ENCODE measurements around the gene TAS2R20. TPM values are rescaled to one million over a fixed set of nuclear protein-coding genes. Genes with fewer than 3 reads are reported as not detected.
"Not testable (repeated sequence)": the region's sequence is repeated elsewhere in the genome, so short reads cannot be mapped to it uniquely, and the experiment has no call there.

TAS2R20 gene, protein sequence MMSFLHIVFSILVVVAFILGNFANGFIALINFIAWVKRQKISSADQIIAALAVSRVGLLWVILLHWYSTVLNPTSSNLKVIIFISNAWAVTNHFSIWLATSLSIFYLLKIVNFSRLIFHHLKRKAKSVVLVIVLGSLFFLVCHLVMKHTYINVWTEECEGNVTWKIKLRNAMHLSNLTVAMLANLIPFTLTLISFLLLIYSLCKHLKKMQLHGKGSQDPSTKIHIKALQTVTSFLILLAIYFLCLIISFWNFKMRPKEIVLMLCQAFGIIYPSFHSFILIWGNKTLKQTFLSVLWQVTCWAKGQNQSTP
- total RNA-seq: 2.2 and 3.6 TPM in 2 replicates

DNA sequence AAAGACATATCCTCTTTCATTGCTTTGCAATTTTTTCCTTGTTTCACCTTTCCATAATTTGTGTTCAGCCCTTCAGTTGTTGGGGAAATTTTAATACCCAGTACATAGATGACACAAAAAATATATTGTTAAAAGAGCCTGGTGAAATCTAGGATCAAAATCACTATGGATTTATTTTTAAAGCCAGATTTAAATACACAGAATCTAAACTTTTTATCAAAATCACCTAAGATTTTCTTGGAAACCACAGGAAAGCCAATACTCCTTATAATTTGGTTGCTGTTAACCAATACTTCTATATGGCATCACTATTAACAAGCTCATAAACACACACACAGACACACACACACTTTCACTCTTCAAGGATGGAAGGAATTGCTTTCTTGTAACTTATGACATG, at the start of gene TAS2R20:
Gene TAS2R20, minus strand, starts transcription at position 101 of the 400 bp plus-strand sequence. CDS start 429 bp downstream, outside the sequence.
- DNase-seq: no peak

DNA sequence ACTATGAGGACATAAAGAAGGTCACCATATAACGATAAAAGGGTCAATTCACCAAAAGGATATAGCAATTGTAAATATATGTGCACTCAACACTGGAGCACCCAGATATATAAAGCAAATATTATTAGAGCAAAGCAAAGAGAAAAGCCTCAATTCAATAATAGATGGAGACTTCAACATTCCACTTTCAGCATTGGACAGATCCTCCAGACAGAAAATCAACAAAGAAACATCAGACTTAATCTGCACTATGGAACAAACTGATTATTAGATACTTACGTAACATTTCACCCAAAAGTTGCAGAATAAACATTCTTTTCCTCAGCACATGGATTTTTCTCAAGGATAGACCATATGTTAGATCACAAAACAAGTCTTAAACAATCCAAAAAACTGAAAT, 43.3 kb upstream of the TAS2R20 start:
- not testable (repeated sequence) for DNase-seq

DNA sequence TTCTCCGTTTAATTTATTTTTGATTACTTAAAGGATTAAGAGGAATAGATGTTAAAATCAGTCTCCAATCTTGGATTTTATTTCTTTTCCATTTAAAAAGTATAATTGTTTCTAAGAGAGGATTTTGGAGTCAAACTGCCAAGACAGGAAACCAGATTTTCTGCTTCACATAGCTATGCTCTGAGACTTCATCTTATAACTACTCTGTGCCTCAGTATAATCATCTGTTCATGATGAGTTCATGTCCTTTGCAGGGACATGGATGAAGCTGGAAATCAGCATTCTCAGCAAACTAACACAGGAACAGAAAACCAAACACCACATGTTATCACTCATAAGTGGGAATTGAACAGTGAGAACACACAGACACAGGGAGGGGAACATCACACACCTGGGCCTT, 42.1 kb upstream of the TAS2R20 start:
- peak; percentile 7 for DNase-seq

DNA sequence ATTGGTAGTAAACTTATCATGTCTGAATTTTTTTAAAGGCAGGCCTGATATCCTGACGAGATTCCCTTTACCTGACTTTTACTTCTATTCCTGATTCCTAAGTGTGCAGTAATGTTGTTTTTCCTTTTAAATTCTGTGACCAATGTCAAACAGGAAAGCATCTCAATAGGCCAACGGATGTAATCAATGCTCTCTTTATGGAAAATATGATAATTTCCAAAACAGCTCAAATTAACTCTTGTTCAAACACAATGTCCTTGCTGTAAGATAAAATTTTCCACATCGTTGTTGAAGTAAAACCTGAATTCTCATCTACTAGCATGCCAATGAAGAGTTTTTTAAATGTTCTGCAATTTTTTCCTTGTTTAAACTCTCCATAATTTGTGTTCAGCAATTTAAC, 41.1 kb upstream of the TAS2R20 start:
- DNase-seq: peak; percentile 18

DNA sequence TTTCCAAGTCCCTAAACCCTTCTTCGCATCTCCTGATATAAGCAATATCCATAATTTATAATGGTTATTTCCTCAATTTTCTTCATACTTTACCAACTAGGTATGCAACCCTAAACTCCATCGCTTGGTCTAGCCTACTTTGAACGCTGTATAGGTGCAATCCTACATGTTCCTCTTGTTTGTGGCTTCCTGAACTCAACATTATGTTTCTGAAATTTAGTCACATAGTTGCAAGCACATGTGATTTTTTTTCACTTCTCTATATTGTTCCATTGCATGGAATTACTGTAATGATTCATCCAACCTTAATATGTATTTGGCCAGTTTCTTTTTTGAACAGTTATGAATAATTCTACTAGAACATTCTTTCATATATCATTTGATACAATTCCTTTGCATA, 35.9 kb upstream of the TAS2R20 start:
- DNase-seq: not testable (repeated sequence)

DNA sequence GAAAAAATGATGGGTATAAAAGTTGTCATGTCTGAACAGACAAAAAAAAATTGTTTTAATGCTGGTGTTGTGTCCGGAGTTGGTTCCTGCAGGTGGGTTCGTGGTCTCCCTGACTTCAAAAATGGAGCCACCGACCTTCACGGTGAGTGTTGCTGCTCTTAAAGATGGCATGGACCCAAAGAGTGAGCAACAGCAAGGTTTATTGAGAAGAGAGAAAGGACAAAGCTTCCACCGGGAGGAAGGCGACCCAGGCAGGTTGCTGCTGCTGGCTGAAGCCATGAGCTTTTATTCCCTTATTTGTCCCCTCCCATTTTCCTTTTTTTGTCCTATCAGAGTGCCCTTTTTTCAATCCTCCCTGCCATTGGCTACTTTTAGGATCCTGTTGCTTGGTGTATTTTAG, 33.2 kb upstream of the TAS2R20 start, which contains the start of gene TAS2R31:
Gene TAS2R31, minus strand, starts transcription at position 101 of the 400 bp plus-strand sequence. Its CDS starts 72 bp downstream, at position 29.
- no peak for DNase-seq

DNA sequence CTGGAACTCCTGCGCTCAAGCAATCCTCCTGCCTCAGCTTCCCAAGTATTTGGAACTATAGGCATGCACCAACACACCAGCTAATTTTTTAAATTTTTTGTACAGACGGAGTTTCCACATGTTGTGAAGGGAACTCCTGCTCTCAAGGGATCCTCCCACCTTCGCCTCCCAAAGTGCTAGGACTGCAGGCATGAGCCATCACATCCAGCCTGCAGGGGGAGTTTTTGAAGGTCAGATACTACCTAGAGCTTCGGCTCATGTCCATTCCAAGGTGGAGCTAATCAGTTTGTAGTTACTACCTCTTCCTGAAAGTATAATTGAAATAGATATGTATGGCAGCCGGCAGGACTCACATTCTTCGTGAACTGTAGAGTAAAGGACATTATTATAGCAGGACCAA, 28.0 kb upstream of the TAS2R20 start:
- no peak for DNase-seq

DNA sequence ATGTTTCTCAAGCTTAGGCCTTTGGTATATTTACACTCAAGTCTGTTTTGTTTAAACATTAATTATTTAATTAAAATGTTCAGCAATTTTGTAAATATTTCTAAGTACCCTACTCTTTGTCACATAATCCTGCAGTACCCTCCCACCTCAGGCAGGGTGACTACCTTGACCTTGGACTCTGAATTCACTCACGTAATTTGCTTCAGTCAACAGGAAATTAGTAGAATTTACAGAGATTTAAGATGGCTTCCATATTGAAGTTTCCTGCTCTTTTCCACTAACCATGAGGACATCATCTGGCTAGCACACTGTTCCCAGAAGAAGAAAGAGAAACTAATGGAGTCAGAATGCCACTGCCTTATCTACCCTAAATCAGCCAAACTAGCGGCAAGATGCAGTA, 25.3 kb upstream of the TAS2R20 start:
- no peak for DNase-seq

DNA sequence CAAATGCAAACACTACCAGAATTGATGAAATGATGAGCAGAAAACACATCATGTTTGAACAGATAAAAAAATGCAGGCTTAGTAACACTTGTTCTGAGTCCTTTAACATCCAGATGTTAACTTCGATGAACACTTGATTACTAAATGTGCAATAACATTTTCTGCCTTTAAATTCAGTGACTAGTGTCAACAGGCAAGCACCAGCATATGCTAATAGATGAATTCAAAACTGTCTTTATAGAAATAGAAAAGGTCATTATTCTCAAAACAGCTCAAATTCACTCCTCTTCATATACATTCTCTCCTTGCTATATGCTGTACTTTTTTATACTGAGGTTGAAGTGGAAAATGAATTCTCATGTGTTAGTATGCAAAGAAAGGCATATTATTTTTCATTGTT, 24.4 kb upstream of the TAS2R20 start, which contains the start of gene TAS2R19:
Gene TAS2R19, minus strand, starts transcription at position 101 of the 400 bp plus-strand sequence. Its CDS starts 49 bp downstream, at position 52.
- DNase-seq: no peak

DNA sequence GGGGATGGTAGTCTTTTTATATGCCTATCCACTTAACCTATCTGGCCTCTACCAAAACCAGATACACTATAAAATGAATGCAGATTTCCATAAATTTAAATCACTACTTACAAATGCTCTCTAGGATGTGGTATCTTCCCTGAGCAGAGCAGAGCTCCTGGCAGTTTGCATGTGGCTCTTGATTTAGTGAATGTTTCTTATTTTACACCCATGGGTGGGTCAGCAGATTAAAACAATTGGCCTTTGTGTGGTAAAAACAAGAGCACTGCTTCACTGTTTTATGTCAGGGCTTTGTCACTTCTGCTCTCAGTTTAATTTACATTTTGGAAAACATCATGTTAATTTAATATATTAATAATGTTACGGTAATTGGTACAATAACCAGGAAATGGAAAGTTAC, 18.8 kb upstream of the TAS2R20 start:
- no peak for DNase-seq

DNA sequence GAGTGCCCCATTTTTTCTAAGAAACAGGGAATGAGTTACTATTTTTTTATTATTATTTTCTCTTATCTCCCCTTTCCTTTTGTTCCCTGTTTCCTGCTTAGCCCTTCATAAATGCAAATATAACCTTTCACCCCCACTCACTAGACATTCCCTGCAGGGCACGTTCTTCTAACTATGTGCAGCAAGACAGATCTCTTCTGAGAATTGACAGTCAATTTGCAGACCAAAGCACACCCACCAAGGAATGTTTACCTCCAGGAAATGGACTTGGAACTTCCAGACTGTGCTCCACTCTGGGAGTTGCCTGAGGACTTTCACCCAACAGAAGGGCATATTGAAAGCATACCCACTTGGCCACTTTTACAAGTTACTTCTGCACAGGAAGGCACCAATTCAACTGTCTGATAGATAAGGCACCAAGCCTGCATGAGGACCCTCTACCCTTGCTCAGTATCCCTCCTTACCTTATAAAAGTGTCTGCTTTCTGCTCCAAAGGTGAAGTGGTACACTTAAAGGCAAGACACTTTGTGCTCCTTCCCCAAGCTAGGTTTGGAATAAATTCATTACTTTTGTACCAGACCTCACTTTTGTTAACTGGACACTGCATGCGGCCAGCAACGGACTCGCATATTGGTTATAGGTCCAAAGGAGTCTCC, 17.8 kb upstream of the TAS2R20 start:
- peak; percentile 35 for DNase-seq

DNA sequence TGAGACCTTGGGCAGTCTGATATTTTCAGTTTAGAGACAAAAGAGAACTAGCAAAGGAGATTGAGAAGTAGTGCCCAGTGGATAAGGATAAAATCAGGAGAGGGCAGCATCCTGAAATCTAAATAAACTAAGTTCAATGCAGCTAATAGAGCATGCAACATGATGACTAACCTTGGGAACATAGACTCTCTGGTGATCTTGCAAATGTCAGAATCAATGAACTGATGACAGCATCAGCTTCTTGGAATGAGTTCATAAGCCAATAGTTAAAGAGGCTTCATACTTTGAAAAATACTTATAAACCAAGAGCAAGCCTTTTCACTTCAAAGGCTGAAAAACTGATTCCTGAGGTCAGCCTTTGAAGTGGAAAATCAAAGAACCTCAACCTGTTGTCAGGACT, 16.1 kb upstream of the TAS2R20 start:
- no peak for DNase-seq

DNA sequence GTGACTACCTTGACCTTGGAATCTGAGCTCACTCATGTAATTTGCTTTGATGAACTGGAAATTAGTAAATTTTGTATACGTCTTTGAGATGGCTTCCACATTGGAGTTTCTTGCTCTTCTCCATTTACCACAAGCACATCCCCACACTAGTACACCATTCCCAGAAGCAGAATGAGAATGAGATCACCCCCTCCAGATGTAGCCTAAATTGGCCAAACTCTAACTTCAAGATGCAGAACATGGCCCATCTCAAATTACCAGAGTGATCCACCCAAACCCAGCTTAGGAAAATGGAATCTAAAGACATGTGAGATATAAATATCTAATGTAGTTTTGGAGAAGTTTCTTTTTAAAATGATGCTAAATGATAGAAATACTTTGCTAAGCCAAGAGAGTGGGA, 9.5 kb upstream of the TAS2R20 start:
- DNase-seq: no peak

DNA sequence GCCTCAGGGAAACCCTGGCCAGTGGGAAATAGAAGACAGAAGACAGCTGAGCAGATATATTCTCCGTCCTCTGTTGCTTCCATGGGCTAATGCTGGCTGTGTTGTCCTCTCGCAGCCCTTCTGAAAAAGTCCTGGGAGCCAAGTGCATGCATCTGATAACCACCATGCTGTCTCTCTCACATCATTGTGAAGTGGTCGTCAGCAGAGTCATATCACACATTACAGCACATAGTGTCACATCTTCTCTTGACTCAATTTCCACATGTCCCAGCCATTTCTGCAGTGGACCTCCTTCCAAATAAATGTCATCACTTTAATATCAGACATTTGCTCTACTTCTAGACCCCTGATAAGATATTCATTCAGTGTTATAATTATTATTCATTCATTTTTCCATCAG, 3.8 kb downstream of the TAS2R20 start:
- DNase-seq: no peak

DNA sequence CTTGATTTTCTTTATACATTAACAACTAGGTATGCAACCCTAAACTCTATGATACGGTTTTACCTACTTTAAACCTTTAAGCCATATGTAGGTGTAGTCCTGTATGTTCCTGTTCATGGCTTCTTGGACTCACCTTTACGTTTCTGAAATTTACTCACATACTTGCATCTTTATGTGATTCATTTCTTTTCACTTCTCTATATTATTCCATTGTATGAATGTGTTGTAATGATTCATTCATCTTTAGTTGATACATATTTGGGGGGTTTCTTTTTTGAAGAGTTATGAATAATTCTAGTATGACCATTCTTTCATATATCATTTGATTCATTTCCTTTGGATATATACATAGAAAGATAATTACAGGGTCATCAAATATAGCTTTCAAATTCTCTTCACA, 9.0 kb downstream of the TAS2R20 start:
- no peak for DNase-seq

DNA sequence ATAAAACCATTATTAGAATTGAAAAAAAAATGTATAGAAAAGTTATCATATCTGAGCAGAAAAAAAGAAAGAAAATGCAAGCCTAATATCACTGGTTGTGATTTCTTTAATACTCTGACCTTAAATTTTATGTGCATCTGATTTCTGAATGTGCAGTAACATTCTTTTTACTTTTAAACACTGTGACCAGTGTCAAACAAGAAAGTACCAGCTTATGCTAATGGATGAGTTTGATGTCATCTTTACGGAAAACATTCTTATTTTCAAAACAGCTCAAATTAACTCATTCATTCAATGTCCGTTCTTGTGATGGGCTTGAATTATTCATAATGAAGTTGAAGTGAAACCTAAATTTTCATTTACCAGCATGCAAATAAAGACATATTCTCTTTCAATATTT, 11.3 kb downstream of the TAS2R20 start, which contains the start of gene TAS2R50:
Gene TAS2R50, minus strand, starts transcription at position 101 of the 400 bp plus-strand sequence. Its CDS starts 52 bp downstream, at position 49.
- DNase-seq: no peak

DNA sequence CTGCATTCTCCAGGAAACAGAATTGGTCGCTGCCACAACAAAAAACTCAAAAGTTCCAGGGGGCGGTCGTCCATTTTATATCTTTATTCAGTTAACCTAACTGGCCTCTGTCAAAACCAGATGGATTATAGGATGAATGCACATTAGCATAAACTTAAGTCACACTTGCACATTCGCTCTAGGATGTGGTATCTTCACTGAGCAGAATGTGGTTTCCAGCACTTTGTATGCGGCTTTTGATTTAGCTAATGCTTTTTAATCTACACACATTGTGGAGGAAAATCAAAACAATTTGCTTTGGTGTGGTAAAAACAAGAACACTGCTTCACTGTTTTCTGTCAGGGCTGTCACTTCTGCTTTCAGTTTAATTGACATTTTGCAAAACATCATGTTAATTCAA, 15.9 kb downstream of the TAS2R20 start:
- DNase-seq: no peak

DNA sequence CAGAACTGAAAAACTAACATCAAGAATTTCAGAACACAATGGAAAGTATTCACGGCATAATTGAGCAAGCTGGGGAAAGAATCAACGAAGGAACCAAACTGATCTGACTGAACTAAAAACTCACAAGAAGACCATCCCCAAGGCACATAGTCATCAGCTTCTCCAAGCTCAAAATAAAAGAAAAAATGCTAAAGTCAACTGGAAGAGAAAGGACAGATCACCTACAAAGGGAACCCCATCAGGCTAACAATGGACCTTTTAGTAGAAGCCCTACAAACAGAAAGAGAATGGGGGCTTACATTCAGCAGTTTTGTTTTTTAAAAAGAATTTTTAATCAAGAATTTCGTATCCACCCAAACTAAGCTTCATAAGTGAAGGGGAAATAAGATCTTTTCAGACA, 23.1 kb downstream of the TAS2R20 start:
- no peak for DNase-seq

DNA sequence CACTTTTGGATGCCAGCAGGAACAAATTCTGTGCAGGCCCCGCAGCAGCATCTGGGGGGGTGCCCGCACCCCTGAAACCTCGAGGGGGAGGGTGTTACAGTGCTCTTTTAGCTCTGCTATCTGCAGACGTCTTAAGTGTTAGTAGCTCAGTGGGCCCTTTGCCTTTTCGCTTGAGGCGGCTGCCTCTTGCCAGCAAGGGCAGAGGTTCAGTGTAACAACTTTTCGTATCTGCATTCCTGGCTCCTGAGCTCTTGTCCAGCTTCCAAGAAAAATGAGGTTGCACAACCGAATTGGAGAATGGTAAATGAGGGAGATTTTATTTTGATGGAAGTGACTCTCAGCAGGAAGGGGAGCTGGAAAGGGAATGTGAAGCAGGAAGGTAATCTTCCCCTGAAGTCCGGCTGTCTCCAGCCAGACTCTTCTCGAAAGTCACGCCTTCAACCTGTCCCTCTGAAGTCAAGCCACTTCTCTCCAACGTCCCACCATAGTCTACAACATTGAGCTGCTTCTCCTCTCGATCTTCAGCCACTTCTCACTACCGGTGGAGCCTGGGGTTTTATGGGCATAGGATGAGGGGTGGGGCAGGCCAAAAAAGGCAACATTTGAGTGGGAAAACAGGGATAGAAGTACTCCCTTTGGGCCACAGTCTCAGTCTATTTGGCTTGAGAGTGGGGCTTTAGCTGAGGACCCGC, 29.2 kb downstream of the TAS2R20 start:
- DNase-seq: peak; percentile 26

DNA sequence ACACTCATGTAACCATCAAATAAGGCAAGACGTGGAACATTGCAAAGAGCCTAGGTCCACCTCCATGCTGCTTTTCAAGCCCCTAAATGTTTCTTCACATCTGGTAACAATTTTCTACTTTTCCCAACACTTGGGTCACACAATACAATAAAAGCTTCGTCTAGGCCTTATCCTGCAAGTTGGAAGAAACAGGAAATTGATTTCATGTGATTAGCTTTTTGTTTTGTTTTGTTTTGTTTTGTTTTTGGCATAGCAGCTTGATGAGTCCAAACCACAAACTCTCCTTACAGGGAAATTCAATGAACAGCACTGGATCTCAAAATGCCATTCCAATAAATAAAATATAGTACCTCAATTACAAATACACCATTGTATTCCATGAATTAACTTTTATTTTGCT, 30.7 kb downstream of the TAS2R20 start:
- peak; percentile 64 for DNase-seq

DNA sequence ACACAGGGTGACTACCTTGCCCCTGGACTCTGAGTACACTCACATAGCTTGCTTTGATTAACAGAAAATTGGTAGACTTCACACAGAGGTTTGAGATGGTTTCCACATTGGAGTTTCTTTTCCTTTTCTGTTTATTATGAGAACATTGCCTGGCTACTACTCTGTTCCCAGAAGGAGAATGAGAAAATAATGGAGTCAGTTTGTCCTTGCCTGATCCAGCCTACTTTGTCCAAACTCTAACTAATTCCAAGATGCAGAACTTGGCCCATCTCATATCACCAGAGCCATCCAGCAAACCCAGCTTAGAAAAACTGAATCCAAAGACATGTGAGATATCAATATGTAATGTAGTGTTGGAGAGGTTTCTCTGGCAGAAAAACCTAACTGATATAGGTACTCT, 31.8 kb downstream of the TAS2R20 start:
- DNase-seq: no peak

DNA sequence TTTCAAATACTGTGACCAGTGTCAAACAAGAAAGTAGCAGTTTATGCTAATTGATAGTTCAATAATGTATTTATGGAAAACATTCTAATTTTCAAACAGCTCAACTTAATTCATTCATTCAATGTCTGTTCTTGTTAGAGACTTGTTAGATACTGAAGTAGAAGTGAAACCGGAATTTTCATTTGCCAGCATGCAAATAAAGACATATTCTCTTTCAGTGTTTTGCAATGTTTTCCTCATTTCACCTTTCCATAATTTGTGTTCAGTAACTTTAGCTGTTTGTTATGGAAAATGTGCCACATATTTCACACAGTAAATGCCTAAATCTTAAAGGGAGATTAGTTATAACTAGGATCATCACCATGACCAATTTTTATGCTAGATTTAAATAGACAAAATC, 32.6 kb downstream of the TAS2R20 start:
- no peak for DNase-seq

DNA sequence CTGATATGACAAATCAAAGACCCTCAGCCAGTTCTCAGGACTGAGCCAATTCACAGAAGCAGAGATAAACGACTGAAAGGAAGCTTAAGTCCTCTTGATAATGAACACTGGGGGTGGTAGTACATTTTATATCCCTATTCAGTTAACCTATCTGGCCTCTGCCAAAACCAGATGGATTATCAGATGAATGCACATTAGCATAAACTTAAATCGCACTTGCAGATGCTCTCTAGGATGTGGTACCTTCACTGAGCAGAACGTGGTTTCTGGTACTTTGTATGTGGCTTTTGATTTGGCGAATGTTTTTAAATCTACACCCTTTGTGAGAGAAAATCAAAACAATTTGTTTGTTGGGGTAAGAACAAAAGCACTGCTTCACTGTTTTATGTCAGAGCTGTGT, 37.9 kb downstream of the TAS2R20 start:
- no peak for DNase-seq
